Measurements from ENCODE around the gene PCSK2. TPM values are rescaled to one million over a fixed set of nuclear protein-coding genes. Genes with fewer than 3 reads are reported as not detected.

PCSK2 gene
- total and polyA plus RNA-seq, 2 of the 8 experiments (the other 6 are each of a cell fraction or from before 2014, with no cell fraction given): 1.9 to 4.2 TPM

GRCh38 chr20:17438436-17439039 lies 211.7 kb downstream of the PCSK2 start:
- H3K4me2 ChIP-seq (ENCODE audit: insufficient read depth in 1 of 2, low read depth in 2 of 2, low read length in 2 of 2): no peak overlapping the region
- no peak overlapping the region for H2BK12ac ChIP-seq (ENCODE audit: low read depth, low read length)
- no peaks in the 10 kb centered on the region for H3K79me1 ChIP-seq (ENCODE audit: low read depth, low read length)
- no peaks in the 10 kb centered on the region for H4K20me1 ChIP-seq (replicated peaks in 1 of 2; ENCODE audit: control insufficient read depth in 1 of 2, insufficient read depth in 2 of 2, low read length in 2 of 2)
- no peak overlapping the region for H3K27ac ChIP-seq (ENCODE audit: low read depth, low read length)
- no peaks in the 10 kb centered on the region for H3K36me3 ChIP-seq (ENCODE audit: control insufficient read depth in 2 of 4, insufficient read depth in 4 of 4, low read length in 3 of 4)
- H2BK15ac ChIP-seq (ENCODE audit: low read length): no peak overlapping the region
- no peak overlapping the region for H4K8ac ChIP-seq (ENCODE audit: extremely low read depth, insufficient read depth, low read length)
- H2BK20ac ChIP-seq (ENCODE audit: low read length): no peak overlapping the region
- H3K23me2 ChIP-seq (ENCODE audit: low read depth, low read length): no peaks in the 10 kb centered on the region
- no peak for DNase-seq (ENCODE audit: low read depth in 1 of 2, low spot score in 2 of 2)
- H3K9me3 ChIP-seq (ENCODE audit: insufficient read depth in 2 of 2, low read depth in 1 of 2, low read length in 1 of 2): no peaks in the 10 kb centered on the region
- CTCF ChIA-PET (ENCODE audit: partially characterized antibody): interaction anchor here (0.6 to 2.3 kb wide), 7 partner anchors 9 to 637 kb away, joined by 3 to 9 read pairs (median 3); no protein-coding TSS in a partner anchor
- no peak overlapping the region for H2BK5ac ChIP-seq (ENCODE audit: low read depth, low read length)
- H3K18ac ChIP-seq (ENCODE audit: extremely low read depth, low read length): no peak overlapping the region
- no peak overlapping the region for H3K4ac ChIP-seq (replicated peaks; ENCODE audit: insufficient read length, low read depth, low read length)
- H3K14ac ChIP-seq (ENCODE audit: insufficient read length): no peak overlapping the region
- no peak overlapping the region for H3K9ac ChIP-seq (replicated peaks in 1 of 4; ENCODE audit: extremely low read depth in 1 of 4, low read depth in 3 of 4, low read length in 3 of 4)
- H3K4me1 ChIP-seq (replicated peaks in 1 of 4; ENCODE audit: control insufficient read depth in 3 of 4, insufficient read depth in 4 of 4, low read length in 3 of 4): 0 out of 7 replicates have a peak, but pooled peaks cover 0 to 2% (median 0%) of the 10 kb centered on the region in 4 experiments
- no peak for FAIRE-seq
- H3K56ac ChIP-seq (replicated peaks; ENCODE audit: insufficient read length, low read depth, low read length): no peak overlapping the region
- H2AK5ac ChIP-seq (ENCODE audit: low read depth, low read length): no peak overlapping the region
- H3K4me3 ChIP-seq (ENCODE audit: extremely low read depth in 1 of 4, insufficient read depth in 2 of 4, low read depth in 3 of 4, low read length in 4 of 4): no peak overlapping the region
- peaks cover 0 to 2% (median 0%) of the 10 kb centered on the region in 4 experiments; a peak in 2 of 7 replicates for H3K27me3 ChIP-seq (replicated peaks in 1 of 4; ENCODE audit: control insufficient read depth in 3 of 4, extremely low read depth in 1 of 4, insufficient read depth in 3 of 4, low read length in 3 of 4)
- POLR2A ChIA-PET (ENCODE audit: partially characterized antibody): no interaction called here
- no peaks in the 10 kb centered on the region for H3K79me2 ChIP-seq (ENCODE audit: control insufficient read depth in 1 of 2, insufficient read depth in 2 of 2, low read length in 2 of 2)
- no peak overlapping the region for H2BK120ac ChIP-seq (replicated peaks; ENCODE audit: low read depth, low read length)
- no peak overlapping the region for H3K23ac ChIP-seq (ENCODE audit: insufficient read length)
- H4K91ac ChIP-seq (replicated peaks; ENCODE audit: insufficient read length, low read length): no peak overlapping the region
- no peak overlapping the region for H2AFZ ChIP-seq (ENCODE audit: low read length)
- WGBS, 2 experiments (ENCODE audit: extremely low coverage in 1 of 2, insufficient coverage in 1 of 2, insufficient read length in 1 of 2, insufficient replicate concordance in 2 of 2, low coverage in 1 of 2, low lambda C conversion rate in 2 of 2, missing lambda C conversion rate in 1 of 2): 92% methylated on average over 9 of the region's 9 CpGs; no CpG with 5 or more reads in 1 of the 2 experiments
- H4K5ac ChIP-seq (ENCODE audit: insufficient read length, low read depth, low read length): no peak overlapping the region
- TF ChIP-seq SP2 (IDR thresholded peaks at IDR 0.05; ENCODE audit: low read length): no peak
- TF ChIP-seq RAD21 (IDR thresholded peaks at IDR 0.05 in 1 of 2, conservative IDR thresholded peaks at IDR 0.05 in 1 of 2; ENCODE audit: low read depth in 2 of 2, low read length in 2 of 2): peak in 1 of 2 experiments; percentile 27; a peak in 2 of 4 replicates
- no peak for TF ChIP-seq POLR2A (IDR thresholded peaks at IDR 0.05; ENCODE audit: control extremely low read depth in 1 of 2, low read depth in 2 of 2, low read length in 2 of 2)
- no peak for TF ChIP-seq POLR2AphosphoS5 (IDR thresholded peaks at IDR 0.05; ENCODE audit: low read depth, low read length)
- no peak for TF ChIP-seq BRCA1 (IDR thresholded peaks at IDR 0.05; ENCODE audit: low read depth, low read length)
- no peak for TF ChIP-seq CBX5 (IDR thresholded peaks at IDR 0.05; ENCODE audit: low read depth, low read length)
- no peak for TF ChIP-seq PHF8 (conservative IDR thresholded peaks at IDR 0.05; ENCODE audit: low read depth, low read length)
- TF ChIP-seq CEBPB (IDR thresholded peaks at IDR 0.05; ENCODE audit: low read depth, low read length): no peak
- no peak for TF ChIP-seq JUN (IDR thresholded peaks at IDR 0.05; ENCODE audit: low read depth, low read length)
- peak in 2 of 3 experiments; percentile 36 to 45; a peak in 3 of 4 replicates for TF ChIP-seq CTCF (IDR thresholded peaks at IDR 0.05; ENCODE audit: control extremely low read depth in 1 of 3, insufficient read depth in 1 of 3, low read depth in 1 of 3, low read length in 3 of 3)

Measured in H1 (cell line).